T-helper 2 cell (primary cell): Measurements from ENCODE around the gene AMZ1.
A peak's percentile ranks its signal among the peaks of the same experiment; 100 is the strongest.

Experiments
- DNase-seq, 5 experiments: peaks; one replicate each; pipeline versions ENCODE4 v3.0.0 to v3.0.0-alpha.2; 2012 to 2022

Gene AMZ1

GRCh38 chr7:2757361-2757903, 69.4 kb downstream of the AMZ1 start:
- DNase-seq, result no peak

- DNase-seq, result peak in 2 of 5 experiments; percentile 64 to 94
Measured at GRCh38 chr7:2757904-2758672, 70.1 kb downstream of the AMZ1 start.

- peak in 1 of 5 experiments; percentile 30 for DNase-seq
Measured at GRCh38 chr7:2758673-2759616, 70.9 kb downstream of the AMZ1 start.

GRCh38 chr7:2759736-2760097, 71.7 kb downstream of the AMZ1 start:
- no peak for DNase-seq

GRCh38 chr7:2760098-2760889, 72.3 kb downstream of the AMZ1 start:
- peak in 2 of 5 experiments; percentile 14 to 35 for DNase-seq

GRCh38 chr7:2761131-2761624, 73.2 kb downstream of the AMZ1 start:
- DNase-seq, result no peak

GRCh38 chr7:2761801-2762497, 73.9 kb downstream of the AMZ1 start:
- no peak for DNase-seq

- DNase-seq, result no peak
Measured at GRCh38 chr7:2763597-2763996, 75.6 kb downstream of the AMZ1 start.

- DNase-seq, result no peak
Measured at GRCh38 chr7:2764621-2765020, 76.6 kb downstream of the AMZ1 start.
